Body of pancreas (tissue), 4 donors: Measurements from ENCODE around the gene PTPRQ. TPM values are rescaled to one million over a fixed set of nuclear protein-coding genes. Genes with fewer than 3 reads are reported as not detected.

ENCODE experiments used
- ATAC-seq: fragments of 150-250 bp; one replicate; pipeline ENCODE4 v1.9.1; 2016
- DNase-seq, 4 donors: peaks; one replicate each; pipeline ENCODE4 v3.0.0-alpha.2; 2019
- H3K27ac ChIP-seq, 4 donors: fragments of 200-600 bp; sonication (generic); 1 replicate in 3 of 4; 2 replicates in 1 of 4; pipeline versions ENCODE4 v1.5.1 to v1.6.1; 2016 to 2019; ENCODE audit warnings: mild to moderate bottlenecking in 1 of 4, mixed read lengths in 1 of 4, moderate library complexity in 1 of 4
- H3K27me3 ChIP-seq, 2 donors: fragments of 200-600 bp; sonication (generic); one replicate each; pipeline ENCODE4 v1.6.0; 2016; ENCODE audit warnings: mild to moderate bottlenecking in 1 of 2
- H3K36me3 ChIP-seq, 2 donors: fragments of 200-600 bp; sonication (generic); replicated peaks in 1 of 2; 2 replicates each; pipeline ENCODE4 v1.5.1; 2016; ENCODE audit warnings: low read depth in 2 of 2; ENCODE audit not compliant: insufficient read depth in 1 of 2
- H3K4me1 ChIP-seq: fragments of 200-600 bp; sonication (generic); one replicate; pipeline ENCODE4 v1.6.0; 2016
- H3K4me3 ChIP-seq, 2 donors: fragments of 200-600 bp; sonication (generic); 1 replicate in 1 of 2; 2 replicates in 1 of 2; pipeline ENCODE4 v1.5.1; 2016 to 2019
- H3K9me3 ChIP-seq, 3 donors: fragments of 200-600 bp; sonication (generic); 1 replicate in 2 of 3; 2 replicates in 1 of 3; pipeline ENCODE4 v1.5.1; 2016
- CTCF ChIP-seq, 7 experiments: fragments of 450-650 bp in 4 of 7; fragments of 200-600 bp in 3 of 7; sonication (generic) in 3 of 7; IDR thresholded peaks; one replicate each; pipeline ENCODE4 v1.5.1; 2016 to 2019; ENCODE audit warnings: antibody characterized with exemption in 7 of 7
- POLR2A ChIP-seq, 3 donors: fragments of 450-650 bp; IDR thresholded peaks; one replicate each; pipeline ENCODE4 v1.6.1; 2016; ENCODE audit warnings: antibody characterized with exemption in 3 of 3, mild to moderate bottlenecking in 2 of 3
- WGBS, 2 donors: methylation state at CpG; one replicate each; pipeline ENCODE4 v1.1.5; 2017; 5-methylcytosine and 5-hydroxymethylcytosine counted together
- intact Hi-C: fragments of 100-400 bp; cut with DNase I; formaldehyde crosslinking; loops from one replicate; pipeline ENCODE4 v1.15.1; 2023
- total RNA-seq, 2 donors: library from RNA; depleted of rRNA; stranded (reverse); fragments of >200 nt; gene quantifications; one replicate each; pipeline ENCODE4 v1.1.0, GENCODE V29; 2016

The PTPRQ gene
- total RNA-seq, 2 donors from 2014 or later = 0.52 to 0.66 TPM

- Histone ChIP-seq H3K9me3 (no peaks in the 10 kb centered on the region), H3K4me1 (no peaks in the 10 kb centered on the region), H3K4me3 (no peak overlapping the region), H3K36me3 (no peaks in the 10 kb centered on the region), H3K27me3 (no peaks in the 10 kb centered on the region), H3K27ac (no peak overlapping the region)
- WGBS, 2 donors = 59 to 73% methylated on average over 1 of the region's 1 CpG
- ATAC-seq (no peak), DNase-seq (peak in 1 of 4 donors; percentile 5)
- intact Hi-C loops = no loop called here
- no peak for TF ChIP-seq POLR2A (IDR thresholded peaks at IDR 0.05)
- no peak for TF ChIP-seq CTCF (IDR thresholded peaks at IDR 0.05)
These were observed 107.9 kb downstream of the PTPRQ start for GRCh38 chr12:80551897-80552296.

- Histone ChIP-seq H3K4me1 (no peaks in the 10 kb centered on the region), H3K9me3 (no peaks in the 10 kb centered on the region), H3K36me3 (no peaks in the 10 kb centered on the region), H3K27me3 (no peaks in the 10 kb centered on the region), H3K4me3 (no peak overlapping the region), H3K27ac (no peak overlapping the region)
- no peak for ATAC-seq
- 74% methylated on average over 3 of the region's 3 CpGs for WGBS, 2 donors
- DNase-seq = no peak
- no peak for TF ChIP-seq CTCF (IDR thresholded peaks at IDR 0.05)
- no peak for TF ChIP-seq POLR2A (IDR thresholded peaks at IDR 0.05)
- intact Hi-C loops = no loop called here
These were observed 109.3 kb downstream of the PTPRQ start for GRCh38 chr12:80553316-80553715.

- intact Hi-C loops = no loop called here
- no peaks in the 10 kb centered on the region for H3K27me3 ChIP-seq
- WGBS, 2 donors = 50 to 63% methylated on average over 1 of the region's 1 CpG
- ATAC-seq (no peak), DNase-seq (no peak)
- H3K27ac ChIP-seq = no peak overlapping the region
- no peaks in the 10 kb centered on the region for H3K36me3 ChIP-seq
- TF ChIP-seq POLR2A (IDR thresholded peaks at IDR 0.05) (no peak), CTCF (IDR thresholded peaks at IDR 0.05) (no peak)
- H3K4me3 ChIP-seq = no peak overlapping the region
- no peaks in the 10 kb centered on the region for H3K4me1 ChIP-seq
- no peaks in the 10 kb centered on the region for H3K9me3 ChIP-seq
These were observed 112.5 kb downstream of the PTPRQ start for GRCh38 chr12:80556566-80556965.

- no peaks in the 10 kb centered on the region for H3K4me1 ChIP-seq
- no peaks in the 10 kb centered on the region for H3K9me3 ChIP-seq
- ATAC-seq = no peak
- DNase-seq = no peak
- no peaks in the 10 kb centered on the region for H3K36me3 ChIP-seq
- no peak overlapping the region for H3K4me3 ChIP-seq
- TF ChIP-seq CTCF (IDR thresholded peaks at IDR 0.05) = no peak
- TF ChIP-seq POLR2A (IDR thresholded peaks at IDR 0.05) = no peak
- 29 to 46% methylated on average over 1 of the region's 1 CpG for WGBS, 2 donors
- intact Hi-C loops = no loop called here
- H3K27ac ChIP-seq = no peak overlapping the region
- no peaks in the 10 kb centered on the region for H3K27me3 ChIP-seq
These were observed 115.7 kb downstream of the PTPRQ start for GRCh38 chr12:80559766-80560165.

GRCh38 chr12:80565271-80565670, 121.2 kb downstream of the PTPRQ start:
- H3K27ac ChIP-seq = no peak overlapping the region
- no peak for TF ChIP-seq POLR2A (IDR thresholded peaks at IDR 0.05)
- no peak for TF ChIP-seq CTCF (IDR thresholded peaks at IDR 0.05)
- no peaks in the 10 kb centered on the region for H3K36me3 ChIP-seq
- no peaks in the 10 kb centered on the region for H3K4me1 ChIP-seq
- intact Hi-C loops = no loop called here
- no peaks in the 10 kb centered on the region for H3K9me3 ChIP-seq
- no peak overlapping the region for H3K4me3 ChIP-seq
- WGBS, 2 donors = 24 to 26% methylated on average over 2 of the region's 2 CpGs
- DNase-seq (no peak), ATAC-seq (no peak)
- no peaks in the 10 kb centered on the region for H3K27me3 ChIP-seq
